A549 (cell line): ENCODE results near the gene SCUBE1.

Source experiments
- E2F6 ChIP-seq: IDR thresholded peaks from 2 replicates; pipeline ENCODE4 v1.6.1; 2012; ENCODE audit warnings: low read depth, borderline replicate concordance
- EP300 ChIP-seq, 2 experiments: fragments of >200 bp; sonication (Bioruptor Twin); formaldehyde crosslinking; IDR thresholded peaks; 2 replicates in 1 of 2; 3 replicates in 1 of 2; pipeline ENCODE4 v1.6.1; 2016 to 2017
- ESRRA ChIP-seq: fragments of 150-350 bp; IDR thresholded peaks from 2 replicates; pipeline ENCODE4 v1.6.1; 2014; ENCODE audit warnings: mild to moderate bottlenecking, low read length, borderline replicate concordance
- MAX ChIP-seq: IDR thresholded peaks from 2 replicates; pipeline ENCODE4 v1.6.1; 2012
- MAZ ChIP-seq: fragments of 150-350 bp; IDR thresholded peaks from 2 replicates; pipeline ENCODE4 v1.6.1; 2014; ENCODE audit warnings: antibody characterized with exemption, low read depth, low read length, borderline replicate concordance
- NR3C1 ChIP-seq: fragments of >200 bp; sonication (Bioruptor Twin); formaldehyde crosslinking; IDR thresholded peaks from 3 replicates; pipeline ENCODE4 v1.6.1; 2017
- PBX3 ChIP-seq: IDR thresholded peaks from 2 replicates; pipeline ENCODE4 v1.6.1; 2012
- TF ChIP-seq, protein P1 (sequence below): fragments of >200 bp; sonication (Bioruptor Twin); formaldehyde crosslinking; IDR thresholded peaks from 3 replicates; pipeline ENCODE4 v1.5.1; 2016

DNA sequence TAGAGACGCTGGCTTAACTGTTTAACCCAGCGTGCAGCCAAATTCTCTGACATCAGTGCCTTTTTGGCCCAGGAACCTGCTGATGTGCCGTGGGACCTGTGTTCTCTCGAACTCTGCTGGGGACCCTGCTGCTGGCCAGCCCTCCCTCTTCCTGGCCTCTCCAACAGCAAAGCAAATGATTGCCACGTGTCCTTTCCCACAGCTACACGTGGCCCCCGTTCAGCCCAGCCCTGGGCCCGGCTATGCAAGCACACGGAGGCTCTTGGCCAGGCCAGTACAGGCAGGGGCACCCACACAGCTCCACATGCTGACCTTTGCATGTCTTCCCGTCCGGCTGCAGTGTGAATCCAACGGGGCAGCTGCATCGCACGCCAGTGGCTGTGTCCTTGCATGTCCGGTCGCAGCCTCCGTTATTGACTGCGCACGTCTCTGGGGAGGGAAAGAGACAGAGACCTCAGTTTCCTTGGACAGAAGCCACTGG lies 104.6 kb downstream of the SCUBE1 start:
- TF ChIP-seq E2F6 (no peak), MAX (no peak), EP300 (IDR thresholded peaks at IDR 0.05) (no peak), MAZ (no peak), NR3C1 (no peak), ESRRA (no peak), PBX3 (no peak)
- TF ChIP-seq, protein P1, sequence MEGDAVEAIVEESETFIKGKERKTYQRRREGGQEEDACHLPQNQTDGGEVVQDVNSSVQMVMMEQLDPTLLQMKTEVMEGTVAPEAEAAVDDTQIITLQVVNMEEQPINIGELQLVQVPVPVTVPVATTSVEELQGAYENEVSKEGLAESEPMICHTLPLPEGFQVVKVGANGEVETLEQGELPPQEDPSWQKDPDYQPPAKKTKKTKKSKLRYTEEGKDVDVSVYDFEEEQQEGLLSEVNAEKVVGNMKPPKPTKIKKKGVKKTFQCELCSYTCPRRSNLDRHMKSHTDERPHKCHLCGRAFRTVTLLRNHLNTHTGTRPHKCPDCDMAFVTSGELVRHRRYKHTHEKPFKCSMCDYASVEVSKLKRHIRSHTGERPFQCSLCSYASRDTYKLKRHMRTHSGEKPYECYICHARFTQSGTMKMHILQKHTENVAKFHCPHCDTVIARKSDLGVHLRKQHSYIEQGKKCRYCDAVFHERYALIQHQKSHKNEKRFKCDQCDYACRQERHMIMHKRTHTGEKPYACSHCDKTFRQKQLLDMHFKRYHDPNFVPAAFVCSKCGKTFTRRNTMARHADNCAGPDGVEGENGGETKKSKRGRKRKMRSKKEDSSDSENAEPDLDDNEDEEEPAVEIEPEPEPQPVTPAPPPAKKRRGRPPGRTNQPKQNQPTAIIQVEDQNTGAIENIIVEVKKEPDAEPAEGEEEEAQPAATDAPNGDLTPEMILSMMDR = no peak
